Uterus (tissue), 2 donors: ENCODE measurements around the gene DHDH.

ENCODE experiments used
- CTCF ChIP-seq, 4 experiments: fragments of 200-600 bp in 2 of 4; fragments of 450-650 bp in 2 of 4; sonication (generic) in 2 of 4; IDR thresholded peaks; one replicate each; pipeline ENCODE4 v1.5.1; 2016 to 2019; ENCODE audit warnings: antibody characterized with exemption in 4 of 4, mild to moderate bottlenecking in 2 of 4, moderate library complexity in 1 of 4
- POLR2A ChIP-seq, 2 donors: fragments of 450-650 bp; IDR thresholded peaks; one replicate each; pipeline ENCODE4 v1.6.1; 2016; ENCODE audit warnings: antibody characterized with exemption in 2 of 2, mild to moderate bottlenecking in 1 of 2, moderate library complexity in 1 of 2

- TF ChIP-seq POLR2A (IDR thresholded peaks at IDR 0.05) (no peak), CTCF (IDR thresholded peaks at IDR 0.05) (no peak)
Measured at GRCh38 chr19:48990400-48990799, 56.9 kb downstream of the DHDH start.
